IMR-90 (cell line): ENCODE data around the gene G3BP1. TPM values are rescaled to one million over a fixed set of nuclear protein-coding genes. Genes with fewer than 3 reads are reported as not detected.

Source experiments
- ATAC-seq: fragments of 200-7000 bp; cut with Tn5 transposase; 2 replicates; pipeline ENCODE4 v1.9.1; 2020; ENCODE audit warnings: low read depth, mild to moderate bottlenecking, moderate library complexity
- BruUV-seq: library from RNA; stranded (reverse); fragments of 400-500 nt; replicated peaks from 2 replicates; lab custom pipeline; 2021; lab: Mats Ljungman, UMichigan
- CTCF ChIA-PET: fragments of 300-600 bp; formaldehyde crosslinking; extraction: SDS; loops from one replicate; lab custom pipeline; 2021; ENCODE audit warnings: antibody characterized with exemption; lab: Yijun Ruan, JAX
- POLR2A ChIA-PET: fragments of 300-600 bp; sonication (Branson Sonifier 250); formaldehyde crosslinking; loops from one replicate; lab custom pipeline; 2022; ENCODE audit warnings: antibody characterized with exemption; ENCODE audit not compliant: unreplicated experiment; lab: Charles Lee
- DNase-seq: peaks from one replicate; pipeline ENCODE4 v3.0.0; 2013
- H2AFZ ChIP-seq: replicated peaks from 2 replicates; pipeline ENCODE3; 2013; ENCODE audit warnings: low read length, mild to moderate bottlenecking; ENCODE audit not compliant: poor library complexity
- H2AK5ac ChIP-seq: 2 replicates; pipeline ENCODE4 v1.6.1; 2013; ENCODE audit warnings: low read depth, low read length, inconsistent platforms
- H2AK9ac ChIP-seq: replicated peaks from 2 replicates; pipeline ENCODE3; 2013; ENCODE audit warnings: mild to moderate bottlenecking, low read depth, low read length, moderate library complexity; ENCODE audit not compliant: poor library complexity
- H2BK120ac ChIP-seq: 2 replicates; pipeline ENCODE4 v1.6.1; 2013; ENCODE audit warnings: low read depth, low read length, inconsistent platforms
- H2BK15ac ChIP-seq: 3 replicates; pipeline ENCODE4 v1.6.1; 2013; ENCODE audit warnings: low read depth, low read length, inconsistent platforms
- H2BK20ac ChIP-seq: 2 replicates; pipeline ENCODE4 v1.6.1; 2013; ENCODE audit warnings: low read depth, mild to moderate bottlenecking, inconsistent platforms, low read length, moderate library complexity
- H2BK5ac ChIP-seq: 2 replicates; pipeline ENCODE4 v1.6.1; 2013; ENCODE audit warnings: mild to moderate bottlenecking, low read depth, low read length, inconsistent platforms; ENCODE audit not compliant: poor library complexity, severe bottlenecking
- H3K14ac ChIP-seq: replicated peaks from 2 replicates; pipeline ENCODE4 v1.6.1; 2013; ENCODE audit warnings: low read depth, low read length, inconsistent platforms
- H3K18ac ChIP-seq: 2 replicates; pipeline ENCODE4 v1.6.1; 2013; ENCODE audit warnings: low read depth, low read length, control low read depth
- H3K23ac ChIP-seq: 2 replicates; pipeline ENCODE4 v1.6.1; 2013; ENCODE audit warnings: low read depth, low read length, inconsistent platforms
- H3K27ac ChIP-seq: 2 replicates; pipeline ENCODE4 v1.5.1; 2013; ENCODE audit warnings: mild to moderate bottlenecking, control low read depth, low read length; ENCODE audit not compliant: insufficient read depth
- H3K27me3 ChIP-seq: 2 replicates; pipeline ENCODE4 v1.6.1; 2013; ENCODE audit warnings: low read length; ENCODE audit not compliant: control insufficient read depth, insufficient read depth
- H3K36me3 ChIP-seq: 2 replicates; pipeline ENCODE4 v1.6.1; 2013; ENCODE audit warnings: low read length, mixed read lengths; ENCODE audit not compliant: control insufficient read depth, insufficient read depth
- H3K4ac ChIP-seq: 2 replicates; pipeline ENCODE4 v1.6.1; 2013; ENCODE audit warnings: low read depth, low read length, inconsistent platforms
- H3K4me1 ChIP-seq: 2 replicates; pipeline ENCODE4 v1.6.1; 2013; ENCODE audit warnings: low read length, mixed read lengths; ENCODE audit not compliant: control insufficient read depth, insufficient read depth
- H3K4me2 ChIP-seq: 2 replicates; pipeline ENCODE4 v1.6.1; 2013; ENCODE audit warnings: low read depth, mild to moderate bottlenecking, control low read depth, low read length, moderate library complexity
- H3K4me3 ChIP-seq: 2 replicates; pipeline ENCODE4 v1.5.1; 2013; ENCODE audit warnings: low read depth, mild to moderate bottlenecking, control low read depth, low read length, moderate library complexity; ENCODE audit not compliant: insufficient read depth
- H3K56ac ChIP-seq: 2 replicates; pipeline ENCODE4 v1.6.1; 2013; ENCODE audit warnings: low read length, inconsistent platforms; ENCODE audit not compliant: insufficient read depth; ENCODE audit errors: extremely low read depth
- H3K79me1 ChIP-seq, 2 experiments: 2 replicates each; pipeline ENCODE4 v1.6.1; 2013; ENCODE audit warnings: low read length in 2 of 2, inconsistent platforms in 1 of 2, low read depth in 1 of 2
- H3K9ac ChIP-seq: 2 replicates; pipeline ENCODE4 v1.6.1; 2013; ENCODE audit warnings: low read depth, low read length, control low read depth
- H3K9me1 ChIP-seq: 2 replicates; pipeline ENCODE4 v1.6.1; 2013; ENCODE audit warnings: low read length, inconsistent platforms; ENCODE audit not compliant: insufficient read depth
- H3K9me3 ChIP-seq: 2 replicates; pipeline ENCODE4 v1.6.1; 2013; ENCODE audit warnings: low read length; ENCODE audit not compliant: control insufficient read depth, insufficient read depth
- H4K20me1 ChIP-seq: 2 replicates; pipeline ENCODE4 v1.6.1; 2013; ENCODE audit warnings: low read length, inconsistent platforms; ENCODE audit not compliant: insufficient read depth
- H4K5ac ChIP-seq: 2 replicates; pipeline ENCODE4 v1.6.1; 2013; ENCODE audit warnings: mild to moderate bottlenecking, low read depth, low read length, control low read depth
- H4K8ac ChIP-seq, 2 experiments: 2 replicates each; pipeline ENCODE4 v1.6.1; 2013; ENCODE audit warnings: low read depth in 2 of 2, low read length in 2 of 2, control low read depth in 1 of 2, inconsistent platforms in 1 of 2
- H4K91ac ChIP-seq: 2 replicates; pipeline ENCODE4 v1.6.1; 2013; ENCODE audit warnings: low read depth, low read length, inconsistent platforms; ENCODE audit not compliant: insufficient read depth
- CEBPB ChIP-seq: IDR thresholded peaks from 2 replicates; pipeline ENCODE4 v1.6.1; 2012; ENCODE audit warnings: low read depth, low read length, improper control_type of control experiment
- RCOR1 ChIP-seq: IDR thresholded peaks from 2 replicates; pipeline ENCODE4 v1.6.1; 2012; ENCODE audit warnings: mild to moderate bottlenecking, low read length, improper control_type of control experiment; ENCODE audit not compliant: insufficient replicate concordance
- WGBS, 2 experiments: methylation state at CpG; one replicate each; pipeline versions ENCODE4 v1.1.5 to v1.1.7; 2013; ENCODE audit warnings: missing lambda C conversion rate in 2 of 2; ENCODE audit not compliant: insufficient read length in 1 of 2; ENCODE audit errors: extremely low coverage in 2 of 2; 5-methylcytosine and 5-hydroxymethylcytosine counted together
- dilution Hi-C: fragments of 300-500 bp; cut with HindIII; formaldehyde crosslinking; loops from one replicate; pipeline ENCODE4 v1.14.3; 2018; ENCODE audit warnings: low sequenced_read_pairs; ENCODE audit not compliant: unreplicated experiment
- in situ Hi-C: fragments of 300-500 bp; cut with MboI; formaldehyde crosslinking; loops from 3 replicates; pipeline ENCODE4 v1.14.3; 2019; ENCODE audit warnings: low sequenced_read_pairs, inconsistent platforms, mixed read lengths
- intact Hi-C: fragments of 100-400 bp; cut with micrococcal nuclease; formaldehyde crosslinking; loops from 2 replicates; pipeline ENCODE4 v1.10.0; 2022
- polyA plus RNA-seq, 3 experiments: library from polyadenylated mRNA; depleted of rRNA; stranded (reverse); fragments of >200 nt; gene quantifications; 2 replicates each; pipeline ENCODE4 v1.2.3, GENCODE V29; 2012; ENCODE audit warnings: low replicate concordance in 1 of 3
- total RNA-seq: library from RNA; depleted of rRNA; stranded (reverse); fragments of >200 nt; gene quantifications from 2 replicates; pipeline ENCODE4 v1.2.3, GENCODE V29; 2012

G3BP1 gene
- total and polyA plus RNA-seq, 2 of the 4 experiments (the other 2 are of a cell fraction): 40.2 to 482 TPM

- BruUV-seq: no TSS peak
- ChIA-PET CTCF (interaction anchor here (0.7 to 4.9 kb wide), 9 partner anchors 45 to 90 kb away, joined by 3 to 55 read pairs (median 9); no protein-coding TSS in a partner anchor), POLR2A (interaction anchor here (0.9 to 3.5 kb wide), 4 partner anchors 43 to 84 kb away, joined by 3 to 70 read pairs (median 18); partner anchors contain the start of gene SPARC)
- Histone ChIP-seq H3K36me3 (peaks cover 9% of the 10 kb centered on the region), H2BK120ac (peak overlapping the region; percentile 82), H3K4ac (peak overlapping the region; percentile 69), H3K4me2 (no peak overlapping the region), H2BK15ac (no peak overlapping the region; the same call in 2 of the 3 replicates), H4K20me1 (0 out of 2 replicates have a peak, but pooled peaks cover 4% of the 10 kb centered on the region), H2AFZ (no peak overlapping the region), H3K79me1 (peaks cover 11 to 43% of the 10 kb centered on the region in 2 experiments; a peak in 3 of 4 replicates), H3K9me3 (no peaks in the 10 kb centered on the region), H3K18ac (peak overlapping the region; percentile 80), H4K8ac (peak overlapping the region; percentile 76 to 87; a peak in 3 of 4 replicates), H3K4me3 (no peak overlapping the region), H3K9me1 (peaks cover 15% of the 10 kb centered on the region), H3K14ac (peak overlapping the region; percentile 60), H2AK9ac (no peak overlapping the region), H3K56ac (peak overlapping the region; percentile 40; the same call in 1 of the 2 replicates), H3K23ac (peak overlapping the region; percentile 49; the same call in 1 of the 2 replicates), H4K5ac (peak overlapping the region; percentile 48), H3K9ac (no peak overlapping the region), H3K27me3 (no peaks in the 10 kb centered on the region), H2BK20ac (peak overlapping the region; percentile 79), H3K4me1 (peaks cover 25% of the 10 kb centered on the region), H4K91ac (peak overlapping the region; percentile 83), H3K27ac (peak overlapping the region; percentile 82), H2AK5ac (peak overlapping the region; percentile 83), H2BK5ac (peak overlapping the region; percentile 98)
- DNase-seq: peak; percentile 83
- dilution Hi-C loops (no loop called here), intact Hi-C loops (loop anchor here (1.0 to 5.0 kb wide), 4 partner anchors 220 to 425 kb away; partner anchors contain the start of gene SLC36A1), in situ Hi-C loops (loop anchor here (5.0 to 10.0 kb wide), 3 partner anchors 80 to 597 kb away; no protein-coding TSS in a partner anchor)
- ATAC-seq: peak; percentile 7; the same call in 1 of the 2 replicates
- 13% methylated on average over 1 of the region's 6 CpGs; no CpG with 5 or more reads in 1 of the 2 experiments for WGBS, 2 experiments
- TF ChIP-seq RCOR1 (no peak), CEBPB (peak; percentile 71)
Observed at GRCh38 chr5:151741678-151742423, 29.9 kb upstream of the G3BP1 start.
